Muscle layer of duodenum (tissue), 2 donors: Measurements from ENCODE around the gene DHX57.
"Not testable (repeated sequence)": the region's sequence is repeated elsewhere in the genome, so short reads cannot be mapped to it uniquely, and the experiment has no call there.

ENCODE experiments used
- H3K27ac ChIP-seq: one replicate; pipeline ENCODE4 v1.7.0; 2013; ENCODE audit warnings: mild to moderate bottlenecking, low read length
- H3K27me3 ChIP-seq: one replicate; pipeline ENCODE4 v1.7.0; 2013; ENCODE audit warnings: low read depth, mild to moderate bottlenecking, control low read depth, low read length
- H3K36me3 ChIP-seq, 2 donors: one replicate each; pipeline ENCODE4 v1.7.0; 2013; ENCODE audit warnings: low read length in 2 of 2, control low read depth in 1 of 2, mild to moderate bottlenecking in 1 of 2; ENCODE audit not compliant: insufficient read depth in 2 of 2, control insufficient read depth in 1 of 2
- H3K4me1 ChIP-seq, 2 donors: one replicate each; pipeline ENCODE4 v1.7.0; 2013; ENCODE audit warnings: low read length in 2 of 2, mild to moderate bottlenecking in 2 of 2, control low read depth in 1 of 2, moderate library complexity in 1 of 2; ENCODE audit not compliant: insufficient read depth in 2 of 2, control insufficient read depth in 1 of 2
- H3K4me3 ChIP-seq, 2 donors: one replicate each; pipeline ENCODE4 v1.7.0; 2013; ENCODE audit warnings: low read length in 2 of 2, low read depth in 1 of 2, mild to moderate bottlenecking in 1 of 2
- H3K9me3 ChIP-seq, 2 donors: one replicate each; pipeline ENCODE4 v1.7.0; 2013; ENCODE audit warnings: low read length in 2 of 2, control low read depth in 1 of 2, mild to moderate bottlenecking in 1 of 2; ENCODE audit not compliant: control insufficient read depth in 1 of 2
- donor health status: healthy.

Gene DHX57

DNA sequence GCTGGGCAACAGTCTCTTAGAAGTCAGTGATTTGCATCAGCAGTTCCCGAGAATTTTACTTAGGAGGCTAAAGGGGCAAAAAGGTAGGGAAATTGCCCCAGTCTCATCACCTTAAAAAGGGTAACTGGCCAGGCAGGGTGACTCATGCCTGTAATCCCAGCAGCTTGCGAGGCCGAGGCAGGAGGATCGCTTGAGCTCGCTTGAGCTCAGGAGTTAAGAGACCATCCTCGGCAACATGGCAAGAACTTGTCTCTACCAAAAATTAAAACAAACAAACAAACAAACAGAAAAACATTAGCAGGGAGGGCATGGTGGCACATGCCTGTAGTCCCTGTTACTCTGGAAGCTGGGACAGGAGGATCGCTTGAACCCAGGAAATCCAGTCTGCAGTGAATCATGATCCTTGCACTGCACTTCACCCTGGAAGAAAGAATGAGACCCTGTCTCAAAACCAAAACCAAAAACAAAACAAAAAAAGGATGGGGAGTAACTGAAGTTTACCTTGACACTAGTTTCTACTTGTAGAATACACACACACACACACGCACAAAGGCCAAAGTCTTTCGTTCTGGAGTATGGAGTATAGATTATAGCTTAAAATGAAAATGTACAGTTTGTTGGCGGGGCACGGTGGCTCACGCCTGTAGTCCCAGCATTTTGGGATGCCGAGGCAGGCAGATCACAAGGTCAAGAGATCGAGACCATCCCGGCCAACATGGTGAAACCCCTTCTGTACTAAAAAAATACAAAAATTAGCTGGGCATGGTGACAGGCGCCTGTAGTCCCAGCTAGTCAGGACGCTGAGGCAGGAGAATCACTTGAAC is 100.4 kb downstream of the DHX57 start:
- no peak overlapping the region for H3K4me3 ChIP-seq
- no peak overlapping the region for H3K27ac ChIP-seq
- H3K9me3 ChIP-seq = no peaks in the 10 kb centered on the region
- H3K4me1 ChIP-seq = peaks cover 0 to 8% of the 10 kb centered on the region in 2 donors
- no peaks in the 10 kb centered on the region for H3K27me3 ChIP-seq
- no peaks in the 10 kb centered on the region for H3K36me3 ChIP-seq

DNA sequence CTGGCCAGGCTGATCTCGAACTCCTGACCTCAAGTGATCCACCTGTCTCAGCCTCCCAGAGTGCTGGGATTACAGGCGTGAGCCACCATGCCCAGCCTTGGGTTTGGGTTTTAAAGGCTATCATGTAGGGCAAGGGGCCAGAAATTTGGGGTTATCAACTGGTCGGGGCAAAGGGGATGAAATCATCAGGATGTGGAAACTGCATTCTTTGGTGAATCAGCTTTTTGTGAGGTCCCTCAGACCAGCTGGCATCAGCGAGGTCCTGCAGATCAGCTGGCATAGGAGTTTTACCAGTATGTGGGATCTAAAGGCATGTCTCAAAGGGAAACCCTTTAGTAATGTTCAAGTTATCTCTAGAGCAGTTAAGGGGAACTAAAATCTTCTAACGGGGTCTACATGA is 104.1 kb downstream of the DHX57 start:
- Histone ChIP-seq H3K9me3 (no peaks in the 10 kb centered on the region), H3K4me3 (no peak overlapping the region), H3K36me3 (no peaks in the 10 kb centered on the region), H3K27me3 (no peaks in the 10 kb centered on the region), H3K4me1 (no peaks in the 10 kb centered on the region), H3K27ac (no peak overlapping the region)

DNA sequence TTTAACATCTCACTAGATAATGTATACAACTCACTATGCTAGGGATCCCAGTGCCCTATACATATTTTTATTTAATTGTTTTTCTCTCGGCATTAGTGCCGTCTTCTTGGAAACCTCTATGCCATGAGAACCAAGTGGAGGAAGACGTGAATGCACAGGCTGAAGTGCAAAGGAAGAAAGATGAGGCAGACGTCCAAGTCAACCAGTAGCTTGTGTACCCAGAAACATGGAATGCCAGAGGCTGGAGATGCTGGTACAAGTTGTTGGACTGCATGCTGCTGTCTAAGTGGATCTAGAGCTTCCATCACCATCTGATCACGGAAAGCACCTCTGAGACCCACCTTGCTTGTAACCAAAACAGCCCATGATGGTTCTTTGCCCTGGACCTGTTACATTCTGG is 110.2 kb downstream of the DHX57 start:
- Histone ChIP-seq H3K9me3 (no peaks in the 10 kb centered on the region), H3K4me1 (no peaks in the 10 kb centered on the region), H3K4me3 (no peak overlapping the region), H3K27me3 (no peaks in the 10 kb centered on the region), H3K36me3 (no peaks in the 10 kb centered on the region), H3K27ac (no peak overlapping the region)

DNA sequence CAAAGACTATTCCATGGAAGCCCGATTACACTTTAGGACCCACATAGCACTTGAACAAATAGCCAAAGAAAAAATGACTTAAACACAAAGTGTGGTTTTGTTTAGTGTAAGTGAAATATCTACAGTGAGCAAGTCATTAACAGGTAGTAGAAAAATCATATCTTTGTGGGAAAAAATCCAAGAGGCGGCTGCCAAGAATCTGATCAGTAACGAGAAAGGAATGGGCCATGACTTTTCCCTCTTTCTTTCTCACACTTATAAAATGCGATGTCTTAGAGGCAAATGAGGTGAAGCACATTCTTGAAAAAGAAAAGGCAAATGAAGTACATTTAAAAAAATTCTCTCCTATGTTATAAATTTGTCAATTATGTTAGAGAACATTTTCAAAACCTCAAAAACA is 110.6 kb downstream of the DHX57 start:
- H3K36me3 ChIP-seq = no peaks in the 10 kb centered on the region
- no peak overlapping the region for H3K4me3 ChIP-seq
- H3K9me3 ChIP-seq = no peaks in the 10 kb centered on the region
- H3K27me3 ChIP-seq = no peaks in the 10 kb centered on the region
- H3K4me1 ChIP-seq = no peaks in the 10 kb centered on the region
- H3K27ac ChIP-seq = no peak overlapping the region

DNA sequence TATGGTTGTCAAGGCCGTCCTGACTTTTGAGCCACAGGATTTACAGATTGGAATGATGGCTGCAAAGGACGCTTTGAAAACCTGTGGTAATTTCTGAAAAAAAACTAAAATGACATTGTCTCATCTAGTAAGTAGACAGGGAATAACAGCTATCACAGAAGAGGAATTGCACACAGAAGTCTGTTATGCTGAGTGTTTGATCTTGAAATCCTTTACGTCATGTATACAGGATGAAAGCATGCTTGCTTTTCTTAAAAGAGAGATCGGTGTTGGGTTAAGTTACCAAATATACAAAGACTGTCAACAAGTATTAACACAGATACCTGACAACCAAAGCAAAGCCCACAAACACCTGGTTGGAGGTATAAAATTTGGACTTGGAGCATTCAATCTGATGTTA is 112.0 kb downstream of the DHX57 start:
- H3K36me3 ChIP-seq = no peaks in the 10 kb centered on the region
- no peaks in the 10 kb centered on the region for H3K9me3 ChIP-seq
- no peak overlapping the region for H3K4me3 ChIP-seq
- H3K27me3 ChIP-seq = no peaks in the 10 kb centered on the region
- no peak overlapping the region for H3K27ac ChIP-seq
- no peaks in the 10 kb centered on the region for H3K4me1 ChIP-seq

DNA sequence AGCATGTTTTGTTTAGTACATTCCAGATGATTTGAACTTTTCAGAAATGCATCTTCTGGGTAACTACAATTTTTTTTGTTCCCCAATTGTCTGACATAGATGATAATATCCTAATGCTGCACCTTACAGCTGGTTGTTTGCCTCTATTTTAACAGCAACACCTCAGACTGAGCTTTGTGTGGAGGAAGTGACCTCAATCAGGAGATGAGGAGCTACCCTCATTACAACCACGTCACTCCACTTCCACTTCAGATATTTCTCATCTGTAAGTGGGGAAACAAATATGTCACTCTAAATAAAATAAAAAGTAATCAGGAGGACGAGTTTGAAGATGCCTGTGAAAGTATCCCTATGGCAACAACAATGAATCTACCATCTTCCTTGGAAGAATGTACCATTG is 112.5 kb downstream of the DHX57 start:
- no peaks in the 10 kb centered on the region for H3K27me3 ChIP-seq
- H3K27ac ChIP-seq = no peak overlapping the region
- H3K4me3 ChIP-seq = no peak overlapping the region
- H3K4me1 ChIP-seq = no peaks in the 10 kb centered on the region
- no peaks in the 10 kb centered on the region for H3K9me3 ChIP-seq
- no peaks in the 10 kb centered on the region for H3K36me3 ChIP-seq

DNA sequence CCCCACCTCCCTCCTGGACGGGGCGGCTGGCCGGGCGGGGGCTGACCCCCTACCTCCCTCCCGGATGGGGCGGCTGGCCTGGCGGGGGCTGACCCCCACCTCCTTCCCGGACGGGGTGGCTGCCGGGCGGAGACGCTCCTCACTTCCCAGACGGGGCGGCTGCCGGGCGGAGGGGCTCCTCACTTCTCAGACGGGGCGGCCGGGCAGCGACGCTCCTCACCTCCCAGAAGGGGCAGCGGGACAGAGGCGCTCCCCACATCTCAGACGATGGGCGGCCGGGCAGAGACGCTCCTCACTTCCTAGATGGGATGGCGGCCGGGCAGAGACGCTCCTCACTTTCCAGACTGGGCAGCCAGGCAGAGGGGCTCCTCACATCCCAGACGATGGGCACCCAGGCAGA is 119.8 kb downstream of the DHX57 start:
- not testable (repeated sequence) for H3K36me3 ChIP-seq, H3K9me3 ChIP-seq, H3K27me3 ChIP-seq, H3K4me1 ChIP-seq, H3K4me3 ChIP-seq, H3K27ac ChIP-seq

DNA sequence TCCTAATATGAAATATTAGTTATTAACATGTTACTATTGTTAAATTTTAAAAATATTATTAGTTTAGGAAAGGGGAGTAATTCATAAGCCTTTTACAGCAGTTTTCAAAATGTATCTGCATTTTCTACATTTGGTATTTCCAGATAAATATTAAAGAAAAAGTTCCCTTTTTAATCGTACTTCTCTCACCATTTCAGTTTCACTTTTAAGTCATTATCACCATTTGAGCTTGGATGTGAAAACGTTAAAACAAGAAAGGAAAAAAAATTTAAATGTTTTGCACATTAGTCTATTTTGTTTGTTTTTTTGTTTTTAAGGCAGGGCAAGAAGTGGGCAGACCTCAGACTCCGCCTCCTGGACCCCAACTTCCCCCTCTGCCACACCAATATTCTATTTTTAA is 121.2 kb downstream of the DHX57 start:
- no peaks in the 10 kb centered on the region for H3K27me3 ChIP-seq
- H3K4me3 ChIP-seq = peak overlapping the region in 1 of 2 donors; percentile 21
- H3K4me1 ChIP-seq = peaks cover 0 to 3% of the 10 kb centered on the region in 2 donors
- no peaks in the 10 kb centered on the region for H3K36me3 ChIP-seq
- H3K9me3 ChIP-seq = no peaks in the 10 kb centered on the region
- H3K27ac ChIP-seq = no peak overlapping the region

DNA sequence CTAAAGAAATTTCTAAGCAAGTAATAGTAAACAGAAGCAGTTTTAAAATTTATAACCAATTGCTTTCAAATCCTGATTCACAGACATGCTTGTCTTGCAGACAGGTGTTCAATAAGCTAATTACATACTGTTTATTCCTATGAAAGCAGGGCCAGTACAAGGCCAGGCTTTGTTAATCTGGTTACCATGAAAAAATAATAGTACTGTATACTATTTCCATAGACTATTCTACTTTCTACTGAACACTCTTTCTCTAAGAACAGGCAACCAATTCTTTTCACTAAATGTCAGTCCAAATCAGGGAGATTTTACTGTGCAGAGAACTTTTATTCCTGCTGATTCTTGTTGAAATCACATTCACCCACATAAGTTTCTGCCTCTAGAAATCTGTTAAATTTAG is 121.7 kb downstream of the DHX57 start:
- Histone ChIP-seq H3K9me3 (no peaks in the 10 kb centered on the region), H3K27ac (no peak overlapping the region), H3K4me1 (peaks cover under 1 to 6% of the 10 kb centered on the region in 2 donors), H3K27me3 (no peaks in the 10 kb centered on the region), H3K36me3 (peaks cover 0 to 2% of the 10 kb centered on the region in 2 donors), H3K4me3 (no peak overlapping the region)

DNA sequence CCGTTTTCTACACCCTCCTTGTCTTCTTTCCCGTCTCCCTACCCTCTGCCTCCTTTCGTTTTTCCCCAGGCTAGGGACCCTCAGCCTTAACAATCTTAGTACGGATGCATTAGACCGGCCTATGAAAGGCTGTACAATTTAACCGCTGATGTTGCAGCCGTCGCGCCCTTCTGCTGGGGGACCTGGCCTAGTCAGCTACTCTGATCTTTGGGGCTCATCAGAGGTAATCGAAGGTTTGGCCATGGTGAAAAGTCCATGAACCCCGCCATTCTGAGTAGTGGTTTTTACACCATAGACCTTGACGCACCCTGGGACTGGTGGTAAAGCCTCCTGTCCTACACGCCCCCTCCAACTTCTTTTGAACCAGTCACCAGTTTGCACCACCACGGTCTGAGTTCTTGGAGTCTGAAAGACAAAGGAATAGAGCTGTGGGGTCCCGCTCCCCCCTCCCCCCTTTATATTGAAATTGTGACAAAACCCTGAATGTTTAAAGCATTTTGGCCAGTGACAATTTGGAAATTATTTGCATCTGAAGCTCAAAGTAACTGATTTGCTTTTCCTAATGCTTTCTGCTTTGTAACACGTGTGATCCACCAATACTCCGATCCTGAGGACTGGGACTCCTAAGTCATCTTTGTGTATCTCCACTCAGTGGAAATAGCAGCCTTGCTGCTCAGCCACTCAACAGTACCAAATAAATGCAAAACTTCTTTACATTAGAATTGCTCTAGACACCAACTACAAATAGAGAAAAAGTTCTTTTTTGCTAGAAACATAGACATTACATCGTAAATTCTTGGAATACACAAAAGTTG is 123.9 kb downstream of the DHX57 start:
- H3K27me3 ChIP-seq = no peaks in the 10 kb centered on the region
- no peaks in the 10 kb centered on the region for H3K9me3 ChIP-seq
- peaks cover 6 to 29% of the 10 kb centered on the region in 2 donors for H3K4me1 ChIP-seq
- H3K4me3 ChIP-seq = peak overlapping the region; percentile 84 to 97
- H3K27ac ChIP-seq = peak overlapping the region; percentile 99
- peaks cover 21 to 24% of the 10 kb centered on the region in 2 donors for H3K36me3 ChIP-seq

DNA sequence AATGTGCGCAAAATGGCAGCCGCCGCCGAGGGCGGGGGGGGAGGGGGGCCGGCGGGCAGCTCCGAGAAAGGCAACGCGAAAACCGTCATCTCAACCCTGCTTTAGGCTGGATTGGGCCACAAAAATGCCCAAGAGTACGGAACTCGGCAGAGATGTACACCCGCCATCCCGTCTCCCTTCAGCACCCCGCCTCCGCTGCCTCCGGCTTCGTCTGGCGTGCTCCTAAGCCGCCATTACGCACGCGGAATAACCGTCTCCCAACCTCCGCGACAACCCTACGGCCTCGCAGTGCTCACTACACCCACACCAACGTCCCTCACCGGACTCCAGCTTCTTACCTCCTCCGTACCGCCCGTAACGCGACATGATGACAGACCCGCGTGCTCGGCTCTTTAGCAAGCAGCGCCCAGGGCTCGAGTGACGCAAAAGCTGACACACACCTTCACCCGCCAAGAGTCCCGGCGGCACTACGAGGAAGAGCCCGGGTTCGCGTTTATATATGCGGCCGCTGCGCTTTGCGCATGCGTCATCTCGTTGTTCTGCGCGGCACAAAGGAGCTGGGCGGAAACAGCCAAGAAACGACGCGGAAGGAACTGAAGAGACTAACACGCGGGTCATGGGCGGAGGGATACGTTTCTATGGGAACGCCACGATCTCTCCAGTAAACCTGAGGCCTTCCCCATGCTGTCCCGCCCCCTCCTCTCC is 124.7 kb downstream of the DHX57 start, which contains the start of gene SRSF7:
TSS of gene SRSF7 (minus strand) at position 471 of the 705 bp plus-strand sequence. CDS start at position 366, 105 bp downstream.
- H3K4me3 ChIP-seq = peak within 1 kb of the TSS; percentile 84 to 97
- peak within 1 kb of the TSS; percentile 99 for H3K27ac ChIP-seq
- peaks cover 12 to 36% of the 10 kb centered on the region in 2 donors for H3K4me1 ChIP-seq
- H3K9me3 ChIP-seq = no peaks in the 10 kb centered on the region
- H3K27me3 ChIP-seq = no peaks in the 10 kb centered on the region
- peaks cover 28 to 32% of the 10 kb centered on the region in 2 donors for H3K36me3 ChIP-seq
